Measurements from ENCODE around the gene WRAP53.

DNA sequence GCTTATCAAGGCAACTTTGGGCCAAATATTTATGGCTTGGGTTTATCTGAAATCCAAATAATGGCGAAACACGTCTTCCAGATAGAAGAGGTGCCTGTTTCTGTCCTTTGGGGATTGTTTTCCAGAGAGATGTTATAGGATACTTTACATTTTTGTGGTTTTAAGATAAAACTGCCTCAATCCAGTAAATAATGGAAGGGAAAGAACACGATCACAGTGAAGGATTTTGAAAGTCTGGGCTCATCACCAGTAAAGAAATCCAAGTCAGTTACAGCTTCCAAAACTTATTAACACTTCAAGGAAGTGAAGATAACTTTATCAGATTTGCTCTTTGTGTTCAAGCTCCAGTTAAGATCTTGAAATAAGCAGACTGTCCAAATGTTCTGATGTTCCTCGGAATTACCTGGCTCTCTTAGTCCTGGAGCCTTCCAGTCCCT is 59.4 kb downstream of the WRAP53 start:
- TF ChIP-seq, protein P1, sequence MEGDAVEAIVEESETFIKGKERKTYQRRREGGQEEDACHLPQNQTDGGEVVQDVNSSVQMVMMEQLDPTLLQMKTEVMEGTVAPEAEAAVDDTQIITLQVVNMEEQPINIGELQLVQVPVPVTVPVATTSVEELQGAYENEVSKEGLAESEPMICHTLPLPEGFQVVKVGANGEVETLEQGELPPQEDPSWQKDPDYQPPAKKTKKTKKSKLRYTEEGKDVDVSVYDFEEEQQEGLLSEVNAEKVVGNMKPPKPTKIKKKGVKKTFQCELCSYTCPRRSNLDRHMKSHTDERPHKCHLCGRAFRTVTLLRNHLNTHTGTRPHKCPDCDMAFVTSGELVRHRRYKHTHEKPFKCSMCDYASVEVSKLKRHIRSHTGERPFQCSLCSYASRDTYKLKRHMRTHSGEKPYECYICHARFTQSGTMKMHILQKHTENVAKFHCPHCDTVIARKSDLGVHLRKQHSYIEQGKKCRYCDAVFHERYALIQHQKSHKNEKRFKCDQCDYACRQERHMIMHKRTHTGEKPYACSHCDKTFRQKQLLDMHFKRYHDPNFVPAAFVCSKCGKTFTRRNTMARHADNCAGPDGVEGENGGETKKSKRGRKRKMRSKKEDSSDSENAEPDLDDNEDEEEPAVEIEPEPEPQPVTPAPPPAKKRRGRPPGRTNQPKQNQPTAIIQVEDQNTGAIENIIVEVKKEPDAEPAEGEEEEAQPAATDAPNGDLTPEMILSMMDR (IDR thresholded peaks at IDR 0.05; ENCODE audit: low read depth, low read length): no peak
- TF ChIP-seq EZH2phosphoT487 (IDR thresholded peaks at IDR 0.05; ENCODE audit: low read depth): no peak

All from OCI-LY3 (cell line).